Gastrocnemius medialis (tissue), 4 donors: ENCODE data around the gene EXOC1L.

ENCODE experiments used
- CTCF ChIP-seq, 5 experiments: fragments of 450-650 bp in 3 of 5; fragments of 200-600 bp in 2 of 5; sonication (generic) in 2 of 5; IDR thresholded peaks in 4 of 5; conservative IDR thresholded peaks in 1 of 5; 1 replicate in 4 of 5; 2 replicates in 1 of 5; pipeline ENCODE4 v1.5.1; 2016 to 2019; ENCODE audit warnings: antibody characterized with exemption in 5 of 5, mild to moderate bottlenecking in 3 of 5, moderate library complexity in 3 of 5
- POLR2A ChIP-seq, 2 donors: fragments of 450-650 bp; IDR thresholded peaks; one replicate each; pipeline ENCODE4 v1.6.1; 2017; ENCODE audit warnings: antibody characterized with exemption in 2 of 2, mild to moderate bottlenecking in 2 of 2, moderate library complexity in 2 of 2

GRCh38 chr4:55817691-55818090 lies 1.9 kb upstream of the EXOC1L start:
- TF ChIP-seq CTCF (IDR thresholded peaks at IDR 0.05 in 4 of 5, conservative IDR thresholded peaks at IDR 0.05 in 1 of 5): no peak
- TF ChIP-seq POLR2A (IDR thresholded peaks at IDR 0.05): no peak
